Prostate gland (tissue), 2 donors: ENCODE measurements around the gene MTCH1.
"Not testable (repeated sequence)": the region's sequence is repeated elsewhere in the genome, so short reads cannot be mapped to it uniquely, and the experiment has no call there.

Source experiments
- POLR2AphosphoS5 ChIP-seq: sonication (generic); formaldehyde crosslinking; IDR thresholded peaks from one replicate; pipeline ENCODE4 v1.6.1; 2017; ENCODE audit warnings: antibody characterized with exemption
- TF ChIP-seq, protein P1 (sequence below), 4 experiments: fragments of 200-600 bp in 2 of 4; fragments of 450-650 bp in 2 of 4; sonication (generic) in 2 of 4; IDR thresholded peaks; 1 replicate in 3 of 4; 2 replicates in 1 of 4; pipeline ENCODE4 v1.5.1; 2016 to 2019; ENCODE audit warnings: antibody characterized with exemption in 4 of 4, mild to moderate bottlenecking in 2 of 4, moderate library complexity in 2 of 4

DNA sequence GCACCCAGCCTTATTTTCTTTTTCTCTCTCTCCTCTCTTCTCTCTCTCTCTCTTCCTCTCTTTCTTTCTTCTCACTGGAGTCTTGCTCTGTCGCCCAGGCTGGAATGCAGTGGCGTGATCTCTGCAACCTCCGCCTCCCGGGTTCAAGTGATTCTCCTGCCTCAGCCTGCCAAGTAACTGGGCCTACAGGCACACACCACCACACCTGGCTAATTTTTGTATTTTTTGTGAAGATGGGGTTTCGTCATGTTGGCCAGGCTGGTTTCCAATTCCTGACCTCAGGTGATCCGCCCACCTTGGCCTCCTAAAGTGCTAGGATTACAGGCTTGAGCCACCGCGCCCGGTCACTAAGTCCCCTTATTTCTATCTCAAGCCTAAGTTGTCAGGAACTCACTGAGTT is 36.9 kb downstream of the MTCH1 start:
- TF ChIP-seq, protein P1, sequence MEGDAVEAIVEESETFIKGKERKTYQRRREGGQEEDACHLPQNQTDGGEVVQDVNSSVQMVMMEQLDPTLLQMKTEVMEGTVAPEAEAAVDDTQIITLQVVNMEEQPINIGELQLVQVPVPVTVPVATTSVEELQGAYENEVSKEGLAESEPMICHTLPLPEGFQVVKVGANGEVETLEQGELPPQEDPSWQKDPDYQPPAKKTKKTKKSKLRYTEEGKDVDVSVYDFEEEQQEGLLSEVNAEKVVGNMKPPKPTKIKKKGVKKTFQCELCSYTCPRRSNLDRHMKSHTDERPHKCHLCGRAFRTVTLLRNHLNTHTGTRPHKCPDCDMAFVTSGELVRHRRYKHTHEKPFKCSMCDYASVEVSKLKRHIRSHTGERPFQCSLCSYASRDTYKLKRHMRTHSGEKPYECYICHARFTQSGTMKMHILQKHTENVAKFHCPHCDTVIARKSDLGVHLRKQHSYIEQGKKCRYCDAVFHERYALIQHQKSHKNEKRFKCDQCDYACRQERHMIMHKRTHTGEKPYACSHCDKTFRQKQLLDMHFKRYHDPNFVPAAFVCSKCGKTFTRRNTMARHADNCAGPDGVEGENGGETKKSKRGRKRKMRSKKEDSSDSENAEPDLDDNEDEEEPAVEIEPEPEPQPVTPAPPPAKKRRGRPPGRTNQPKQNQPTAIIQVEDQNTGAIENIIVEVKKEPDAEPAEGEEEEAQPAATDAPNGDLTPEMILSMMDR (IDR thresholded peaks at IDR 0.05), result not testable (repeated sequence)
- TF ChIP-seq POLR2AphosphoS5, result not testable (repeated sequence)
